Erythroblast (primary cell): ENCODE measurements around the gene LIN37.

Source experiments
- DNase-seq, 2 experiments: peaks; one replicate each; lab custom pipeline; 2025; lab: John Stamatoyannopoulos, UW
- GATA1 ChIP-seq: IDR thresholded peaks from 2 replicates; pipeline ENCODE4 v1.6.1; 2011; ENCODE audit warnings: low read depth, mild to moderate bottlenecking, control low read depth, low read length, moderate library complexity
- POLR2A ChIP-seq: IDR thresholded peaks from 2 replicates; pipeline ENCODE4 v1.6.1; 2011; ENCODE audit warnings: mild to moderate bottlenecking, low read length

The LIN37 gene

DNA sequence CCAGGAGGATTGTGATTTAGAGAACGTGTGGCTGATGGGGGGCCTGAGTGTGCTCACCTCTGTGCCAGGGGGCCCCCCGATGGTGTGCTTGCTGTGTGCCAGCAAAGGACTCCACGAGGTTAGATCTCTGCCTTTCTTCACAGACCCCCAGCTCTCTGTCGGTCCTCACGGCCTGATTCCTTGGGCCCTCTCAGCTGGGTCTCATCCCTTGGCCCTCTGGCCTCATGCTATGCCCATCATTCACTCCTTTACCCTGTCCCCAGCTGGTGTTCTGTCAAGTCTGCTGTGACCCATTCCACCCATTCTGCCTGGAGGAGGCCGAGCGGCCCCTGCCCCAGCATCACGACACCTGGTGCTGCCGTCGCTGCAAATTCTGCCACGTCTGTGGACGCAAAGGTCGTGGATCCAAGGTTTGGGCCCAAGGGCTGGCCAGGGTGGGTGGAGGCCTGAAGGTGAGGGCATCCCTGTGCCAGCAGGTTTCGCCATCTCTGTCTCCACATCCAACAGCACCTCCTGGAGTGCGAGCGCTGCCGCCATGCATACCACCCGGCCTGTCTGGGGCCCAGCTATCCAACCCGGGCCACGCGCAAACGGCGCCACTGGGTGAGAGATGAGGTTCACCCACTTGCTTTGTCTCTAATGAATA is 23.0 kb upstream of the LIN37 start:
- no peak for TF ChIP-seq GATA1
- no peak for TF ChIP-seq POLR2A
- DNase-seq, result no peak

DNA sequence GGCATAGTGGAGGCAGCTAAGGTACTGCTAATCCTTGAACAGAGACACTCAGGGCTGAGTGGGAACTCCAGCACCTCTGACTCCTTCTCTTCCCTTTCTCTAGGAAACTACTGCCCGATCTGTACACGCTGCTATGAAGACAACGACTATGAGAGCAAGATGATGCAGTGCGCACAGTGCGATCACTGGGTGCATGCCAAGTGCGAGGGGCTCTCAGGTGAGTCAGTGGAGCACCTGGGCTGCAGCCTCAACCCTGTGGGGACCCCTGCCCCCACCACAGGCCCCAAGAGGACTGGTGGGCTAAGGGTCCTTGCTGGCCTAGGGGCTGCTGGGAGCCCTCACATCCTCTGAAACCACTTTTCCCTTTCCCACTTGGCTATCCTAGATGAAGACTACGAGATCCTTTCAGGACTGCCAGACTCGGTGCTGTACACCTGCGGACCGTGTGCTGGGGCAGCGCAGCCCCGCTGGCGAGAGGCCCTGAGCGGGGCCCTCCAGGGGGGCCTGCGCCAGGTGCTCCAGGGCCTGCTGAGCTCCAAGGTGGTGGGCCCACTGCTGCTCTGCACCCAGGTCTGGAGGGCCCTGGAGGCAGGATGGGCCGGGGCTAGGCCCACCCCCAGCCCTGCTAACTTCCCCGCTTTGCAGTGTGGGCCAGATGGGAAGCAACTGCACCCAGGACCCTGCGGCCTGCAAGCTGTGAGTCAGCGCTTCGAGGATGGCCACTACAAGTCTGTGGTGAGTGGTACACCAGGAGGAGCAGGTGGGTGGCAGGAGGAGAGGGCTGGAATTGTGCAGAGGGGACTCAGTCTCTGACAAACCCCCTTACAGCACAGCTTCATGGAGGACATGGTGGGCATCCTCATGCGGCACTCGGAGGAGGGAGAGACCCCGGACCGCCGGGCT is 21.1 kb upstream of the LIN37 start:
- TF ChIP-seq GATA1, result no peak
- no peak for TF ChIP-seq POLR2A
- DNase-seq, result no peak

GRCh38 chr19:35727956-35728706 is 20.2 kb upstream of the LIN37 start:
- TF ChIP-seq POLR2A (no peak), GATA1 (no peak)
- DNase-seq, result no peak

DNA sequence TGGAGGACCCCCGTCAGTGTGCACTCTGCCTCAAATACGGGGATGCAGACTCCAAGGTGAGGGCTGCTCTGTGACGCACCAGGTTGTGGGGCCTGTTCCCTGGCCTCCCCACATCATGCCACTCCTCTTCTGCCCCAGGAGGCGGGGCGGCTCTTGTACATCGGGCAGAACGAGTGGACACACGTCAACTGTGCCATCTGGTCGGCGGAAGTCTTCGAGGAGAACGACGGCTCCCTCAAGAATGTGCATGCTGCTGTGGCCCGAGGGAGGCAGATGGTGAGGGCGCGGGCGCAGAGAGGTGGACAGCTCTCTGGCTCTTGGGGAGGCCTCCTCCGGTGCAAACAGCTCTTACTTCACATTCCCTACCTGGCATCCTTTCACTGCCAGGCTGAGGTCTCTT is 19.4 kb upstream of the LIN37 start:
- TF ChIP-seq GATA1 (no peak), POLR2A (no peak)
- no peak for DNase-seq

- DNase-seq, result no peak
- TF ChIP-seq POLR2A (no peak), GATA1 (no peak)
Observed at GRCh38 chr19:35729763-35730162, 18.6 kb upstream of the LIN37 start.

GRCh38 chr19:35730326-35730725 is 18.1 kb upstream of the LIN37 start:
- TF ChIP-seq POLR2A, result no peak
- no peak for TF ChIP-seq GATA1
- no peak for DNase-seq

DNA sequence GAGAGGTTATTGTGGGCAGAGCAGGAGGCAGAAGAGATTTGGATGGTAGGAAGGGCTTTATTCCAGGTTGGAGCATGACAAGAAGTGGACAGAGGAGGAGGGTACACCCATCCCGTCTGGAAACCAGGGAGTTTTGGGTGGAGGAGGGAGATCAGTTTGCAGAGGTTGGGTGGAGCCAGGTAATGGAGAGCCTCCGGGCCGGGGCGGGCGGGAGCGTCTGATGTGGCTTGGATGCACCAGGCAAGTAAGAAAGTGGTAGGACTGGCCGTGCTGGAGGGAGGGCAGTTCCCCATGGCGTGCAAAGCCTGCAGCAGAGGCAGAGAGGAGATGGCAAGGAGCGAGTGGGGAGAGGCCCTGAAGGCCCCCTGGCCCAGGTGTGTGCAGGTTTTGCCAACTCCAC is 17.0 kb upstream of the LIN37 start:
- DNase-seq, result no peak
- TF ChIP-seq POLR2A (no peak), GATA1 (no peak)

GRCh38 chr19:35731779-35732405 is 16.5 kb upstream of the LIN37 start:
- no peak for TF ChIP-seq GATA1
- TF ChIP-seq POLR2A, result no peak
- no peak for DNase-seq

DNA sequence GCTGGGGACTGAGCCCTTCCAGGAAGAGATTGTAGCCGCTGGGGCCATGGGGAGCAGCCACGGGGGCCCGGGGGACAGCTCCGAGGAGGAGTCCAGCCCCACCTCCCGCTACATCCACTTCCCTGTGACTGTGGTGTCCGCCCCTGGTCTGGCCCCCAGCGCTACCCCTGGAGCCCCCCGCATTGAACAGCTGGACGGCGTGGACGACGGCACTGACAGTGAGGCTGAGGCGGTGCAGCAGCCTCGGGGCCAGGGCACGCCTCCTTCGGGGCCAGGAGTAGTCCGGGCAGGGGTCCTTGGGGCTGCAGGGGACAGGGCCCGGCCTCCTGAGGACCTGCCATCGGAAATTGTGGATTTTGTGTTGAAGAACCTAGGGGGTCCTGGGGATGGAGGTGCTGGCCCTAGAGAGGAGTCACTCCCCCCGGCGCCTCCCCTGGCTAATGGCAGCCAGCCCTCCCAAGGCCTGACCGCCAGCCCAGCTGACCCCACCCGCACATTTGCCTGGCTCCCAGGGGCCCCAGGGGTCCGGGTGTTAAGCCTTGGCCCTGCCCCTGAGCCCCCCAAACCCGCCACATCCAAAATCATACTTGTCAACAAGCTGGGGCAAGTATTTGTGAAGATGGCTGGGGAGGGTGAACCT is 15.7 kb upstream of the LIN37 start:
- DNase-seq, result no peak
- no peak for TF ChIP-seq POLR2A
- TF ChIP-seq GATA1, result no peak

GRCh38 chr19:35733180-35734125 is 14.9 kb upstream of the LIN37 start:
- DNase-seq, result no peak
- TF ChIP-seq GATA1, result no peak
- TF ChIP-seq POLR2A, result no peak

DNA sequence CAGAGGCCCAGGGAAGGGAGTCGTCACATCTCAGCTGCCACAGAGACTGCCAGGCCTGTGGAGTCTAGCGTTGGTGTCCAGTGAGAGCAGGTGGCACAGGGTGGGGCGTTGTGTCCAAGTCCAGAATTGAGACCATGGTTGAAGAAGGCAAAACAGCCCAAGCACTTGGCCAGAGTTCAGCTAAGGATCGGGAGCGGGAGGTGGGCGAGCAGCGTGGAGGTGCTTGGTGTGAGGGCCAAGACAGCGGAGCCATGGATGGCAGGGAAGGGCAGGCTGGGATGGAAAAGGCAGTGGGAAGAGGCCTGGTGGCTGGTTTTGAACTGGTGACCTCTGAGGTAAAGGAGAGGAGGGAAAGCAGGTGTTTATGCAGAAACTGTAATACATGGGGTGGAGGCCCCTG is 14.1 kb upstream of the LIN37 start:
- no peak for DNase-seq
- TF ChIP-seq GATA1 (no peak), POLR2A (no peak)

DNA sequence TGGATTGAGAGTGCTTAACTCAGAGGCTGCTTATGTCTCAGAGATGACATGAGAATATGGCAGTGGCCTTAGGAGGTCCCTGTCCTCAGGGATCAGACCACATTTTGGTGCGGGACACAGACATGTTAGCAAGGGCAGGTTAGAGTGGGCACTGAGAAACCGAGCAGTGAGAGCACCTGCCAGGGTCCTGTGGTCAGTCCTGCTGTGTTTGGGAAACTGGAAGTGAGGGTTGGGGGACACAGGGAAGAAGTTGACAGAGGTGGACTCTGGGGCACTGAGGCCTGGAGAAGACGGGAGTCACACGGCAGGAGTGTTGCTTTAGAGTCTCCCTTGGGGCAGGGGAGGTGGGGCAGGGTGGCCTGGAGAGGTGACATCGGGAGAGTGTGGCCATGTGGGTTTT is 13.5 kb upstream of the LIN37 start:
- no peak for TF ChIP-seq POLR2A
- TF ChIP-seq GATA1, result no peak
- DNase-seq, result no peak
